ENCODE data around the gene KANSL1. TPM values are rescaled to one million over a fixed set of nuclear protein-coding genes. Genes with fewer than 3 reads are reported as not detected.

KANSL1 gene
- total RNA-seq, 1 experiment from 2014 or later: 47.6 TPM

GRCh38 chr17:46197530-46197929 lies 4.3 kb upstream of the KANSL1 start:
- Histone ChIP-seq H3K4me3 (ENCODE audit: low read length) (no peak overlapping the region), H2AFZ (ENCODE audit: low read length) (no peak overlapping the region), H3K9ac (ENCODE audit: low read length) (no peak overlapping the region), H3K4me2 (ENCODE audit: low read length) (no peak overlapping the region), H3K36me3 (ENCODE audit: low read depth, low read length) (peaks cover 11% of the 10 kb centered on the region; the same call in 1 of the 2 replicates), H3K27ac (ENCODE audit: low read length) (no peak overlapping the region), H3K9me2 (replicated peaks; ENCODE audit: low read length) (no peaks in the 10 kb centered on the region), H3K9me3 (ENCODE audit: low read length) (no peaks in the 10 kb centered on the region), H3K27me3 (ENCODE audit: low read length) (no peaks in the 10 kb centered on the region), H3K4me1 (ENCODE audit: insufficient read depth, low read length) (peaks cover 9% of the 10 kb centered on the region), H3F3A (ENCODE audit: low read length, unreplicated experiment) (no peaks in the 10 kb centered on the region), H4K20me1 (ENCODE audit: low read length) (no peaks in the 10 kb centered on the region), H3K79me2 (ENCODE audit: low read length) (peaks cover 85% of the 10 kb centered on the region)
- intact Hi-C loops (cut with micrococcal nuclease): loop anchor here (5.0 kb wide), 1 partner anchor 195 kb away; no protein-coding TSS in a partner anchor
- DNase-seq (no peak), ATAC-seq (no peak)
- no TSS peak for BruUV-seq (replicated peaks)
- no peak for TF ChIP-seq EZH2 (IDR thresholded peaks at IDR 0.05; ENCODE audit: low read length, unreplicated experiment)
- TF ChIP-seq CTCF (conservative IDR thresholded peaks at IDR 0.05; ENCODE audit: low read depth, low read length): no peak
- no peak for TF ChIP-seq EZH2phosphoT487 (IDR thresholded peaks at IDR 0.05; ENCODE audit: borderline replicate concordance, low read length)
- ChIA-PET CTCF (interaction anchor here (0.6 kb wide), 1 partner anchor 16 kb away, joined by 3 read pairs; no protein-coding TSS in a partner anchor), POLR2A (ENCODE audit: unreplicated experiment) (no interaction called here)

- Histone ChIP-seq H3F3A (ENCODE audit: low read length, unreplicated experiment) (no peaks in the 10 kb centered on the region), H3K36me3 (ENCODE audit: low read depth, low read length) (peaks cover 11% of the 10 kb centered on the region; the same call in 1 of the 2 replicates), H3K9me3 (ENCODE audit: low read length) (no peaks in the 10 kb centered on the region), H3K9me2 (replicated peaks; ENCODE audit: low read length) (no peaks in the 10 kb centered on the region), H3K4me1 (ENCODE audit: insufficient read depth, low read length) (peaks cover 9% of the 10 kb centered on the region), H3K27ac (ENCODE audit: low read length) (no peak overlapping the region), H3K27me3 (ENCODE audit: low read length) (no peaks in the 10 kb centered on the region), H2AFZ (ENCODE audit: low read length) (no peak overlapping the region), H3K4me3 (ENCODE audit: low read length) (no peak overlapping the region), H4K20me1 (ENCODE audit: low read length) (peaks cover 14% of the 10 kb centered on the region), H3K79me2 (ENCODE audit: low read length) (peaks cover 85% of the 10 kb centered on the region), H3K9ac (ENCODE audit: low read length) (no peak overlapping the region), H3K4me2 (ENCODE audit: low read length) (no peak overlapping the region)
- BruUV-seq (replicated peaks): no TSS peak
- POLR2A ChIA-PET (ENCODE audit: unreplicated experiment): no interaction called here
- DNase-seq (no peak), ATAC-seq (no peak)
- intact Hi-C loops (cut with micrococcal nuclease): loop anchor here (5.0 kb wide), 1 partner anchor 194 kb away; no protein-coding TSS in a partner anchor
- TF ChIP-seq EZH2 (IDR thresholded peaks at IDR 0.05; ENCODE audit: low read length, unreplicated experiment): no peak
- no peak for TF ChIP-seq EZH2phosphoT487 (IDR thresholded peaks at IDR 0.05; ENCODE audit: borderline replicate concordance, low read length)
- no peak for TF ChIP-seq CTCF (conservative IDR thresholded peaks at IDR 0.05; ENCODE audit: low read depth, low read length)
- CTCF ChIA-PET: no interaction called here
Measured at GRCh38 chr17:46195939-46196716, 2.9 kb upstream of the KANSL1 start.

Data from PC-3 (cell line).